Measurements from ENCODE around the gene POU2F3. TPM values are rescaled to one million over a fixed set of nuclear protein-coding genes. Genes with fewer than 3 reads are reported as not detected.

Gene POU2F3
- polyA plus RNA-seq, 3 donors: 0.37 to 0.54 TPM; not detected in 1

- DNase-seq: peak in 1 of 3 donors; percentile 13
- no peaks in the 10 kb centered on the region for H3K4me1 ChIP-seq (ENCODE audit: control insufficient read depth in 1 of 2, insufficient read depth in 2 of 2, low read length in 2 of 2)
- peaks cover 15 to 35% of the 10 kb centered on the region in 2 donors for H3K27me3 ChIP-seq (ENCODE audit: control insufficient read depth in 2 of 2, insufficient read depth in 2 of 2, low read length in 2 of 2)
- no peaks in the 10 kb centered on the region for H3K9me3 ChIP-seq (replicated peaks in 1 of 2; ENCODE audit: control insufficient read depth in 1 of 2, insufficient read depth in 1 of 2, low read length in 2 of 2)
- H4K20me1 ChIP-seq (ENCODE audit: insufficient read depth, low read length): no peaks in the 10 kb centered on the region
- Mint-ChIP-seq H3K9me3 (no peaks in the 10 kb centered on the region), H3K4me3 (no peak overlapping the region), H3K27me3 (ENCODE audit: low read depth in 3 of 3) (peaks cover 17 to 48% (median 27%) of the 10 kb centered on the region in 3 donors), H3K36me3 (no peaks in the 10 kb centered on the region), H3K4me1 (peaks cover 1% of the 10 kb centered on the region), H3K27ac (no peak overlapping the region)
- intact Hi-C loops (cut with micrococcal nuclease): no loop called here
- TF ChIP-seq CTCF (IDR thresholded peaks at IDR 0.05): no peak
- H3K36me3 ChIP-seq (replicated peaks in 1 of 2; ENCODE audit: control insufficient read depth in 1 of 2, insufficient read depth in 2 of 2, low read length in 2 of 2): no peaks in the 10 kb centered on the region
- H3K9ac ChIP-seq (ENCODE audit: insufficient read depth, low read length, poor library complexity, severe bottlenecking): no peak overlapping the region
- no peak overlapping the region for H3K4me2 ChIP-seq (replicated peaks; ENCODE audit: extremely low read depth, low read length, poor library complexity, severe bottlenecking)
- H3K79me2 ChIP-seq (ENCODE audit: insufficient read depth, low read length): no peaks in the 10 kb centered on the region
- 59% methylated on average over 7 of the region's 11 CpGs for WGBS (ENCODE audit: insufficient coverage)
- H2AFZ ChIP-seq (ENCODE audit: insufficient read depth, low read depth, low read length, poor library complexity, severe bottlenecking): no peak overlapping the region
- H3K27ac ChIP-seq (ENCODE audit: low read depth in 1 of 2, low read length in 2 of 2): no peak overlapping the region
- no peak overlapping the region for H3K4me3 ChIP-seq (replicated peaks in 1 of 3; ENCODE audit: low read depth in 2 of 3, low read length in 3 of 3)
Observed at GRCh38 chr11:120306519-120307242, 66.7 kb downstream of the POU2F3 start.

GRCh38 chr11:120307476-120307875 is 67.5 kb downstream of the POU2F3 start:
- 100% methylated on average over 4 of the region's 11 CpGs for WGBS (ENCODE audit: insufficient coverage)
- Histone ChIP-seq H3K79me2 (ENCODE audit: insufficient read depth, low read length) (no peaks in the 10 kb centered on the region), H3K36me3 (replicated peaks in 1 of 2; ENCODE audit: control insufficient read depth in 1 of 2, insufficient read depth in 2 of 2, low read length in 2 of 2) (no peaks in the 10 kb centered on the region), H3K4me1 (ENCODE audit: control insufficient read depth in 1 of 2, insufficient read depth in 2 of 2, low read length in 2 of 2) (no peaks in the 10 kb centered on the region), H3K4me2 (replicated peaks; ENCODE audit: extremely low read depth, low read length, poor library complexity, severe bottlenecking) (no peak overlapping the region), H3K9ac (ENCODE audit: insufficient read depth, low read length, poor library complexity, severe bottlenecking) (no peak overlapping the region), H3K27ac (ENCODE audit: low read depth in 1 of 2, low read length in 2 of 2) (no peak overlapping the region), H2AFZ (ENCODE audit: insufficient read depth, low read depth, low read length, poor library complexity, severe bottlenecking) (no peak overlapping the region), H3K9me3 (replicated peaks in 1 of 2; ENCODE audit: control insufficient read depth in 1 of 2, insufficient read depth in 1 of 2, low read length in 2 of 2) (no peaks in the 10 kb centered on the region), H3K4me3 (replicated peaks in 1 of 3; ENCODE audit: low read depth in 2 of 3, low read length in 3 of 3) (no peak overlapping the region), H3K27me3 (ENCODE audit: control insufficient read depth in 2 of 2, insufficient read depth in 2 of 2, low read length in 2 of 2) (peaks cover 15 to 39% of the 10 kb centered on the region in 2 donors), H4K20me1 (ENCODE audit: insufficient read depth, low read length) (no peaks in the 10 kb centered on the region)
- no peak for DNase-seq
- TF ChIP-seq CTCF (IDR thresholded peaks at IDR 0.05): no peak
- no peaks in the 10 kb centered on the region for H3K9me3 Mint-ChIP-seq
- no peak overlapping the region for H3K4me3 Mint-ChIP-seq
- H3K27me3 Mint-ChIP-seq (ENCODE audit: low read depth in 3 of 3): peaks cover 19 to 40% (median 19%) of the 10 kb centered on the region in 3 donors
- intact Hi-C loops (cut with micrococcal nuclease): no loop called here
- H3K27ac Mint-ChIP-seq: no peak overlapping the region
- H3K4me1 Mint-ChIP-seq: peaks cover 1% of the 10 kb centered on the region
- no peaks in the 10 kb centered on the region for H3K36me3 Mint-ChIP-seq

All from CD14-positive monocyte (primary cell).